ENCODE measurements around the gene STC2.

GRCh38 chr5:173311818-173312585, 16.2 kb downstream of the STC2 start:
- TF ChIP-seq, protein P1, sequence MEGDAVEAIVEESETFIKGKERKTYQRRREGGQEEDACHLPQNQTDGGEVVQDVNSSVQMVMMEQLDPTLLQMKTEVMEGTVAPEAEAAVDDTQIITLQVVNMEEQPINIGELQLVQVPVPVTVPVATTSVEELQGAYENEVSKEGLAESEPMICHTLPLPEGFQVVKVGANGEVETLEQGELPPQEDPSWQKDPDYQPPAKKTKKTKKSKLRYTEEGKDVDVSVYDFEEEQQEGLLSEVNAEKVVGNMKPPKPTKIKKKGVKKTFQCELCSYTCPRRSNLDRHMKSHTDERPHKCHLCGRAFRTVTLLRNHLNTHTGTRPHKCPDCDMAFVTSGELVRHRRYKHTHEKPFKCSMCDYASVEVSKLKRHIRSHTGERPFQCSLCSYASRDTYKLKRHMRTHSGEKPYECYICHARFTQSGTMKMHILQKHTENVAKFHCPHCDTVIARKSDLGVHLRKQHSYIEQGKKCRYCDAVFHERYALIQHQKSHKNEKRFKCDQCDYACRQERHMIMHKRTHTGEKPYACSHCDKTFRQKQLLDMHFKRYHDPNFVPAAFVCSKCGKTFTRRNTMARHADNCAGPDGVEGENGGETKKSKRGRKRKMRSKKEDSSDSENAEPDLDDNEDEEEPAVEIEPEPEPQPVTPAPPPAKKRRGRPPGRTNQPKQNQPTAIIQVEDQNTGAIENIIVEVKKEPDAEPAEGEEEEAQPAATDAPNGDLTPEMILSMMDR (IDR thresholded peaks at IDR 0.05): no peak
- no peak for TF ChIP-seq POLR2A (IDR thresholded peaks at IDR 0.05)
